HG03280 (cell line): Measurements from ENCODE around the gene FAM222A.

Experiments
- ATAC-seq: cut with Tn5 transposase; IDR thresholded peaks from one replicate; pipeline ENCODE4 v1.9.1; 2021; ENCODE audit warnings: mild to moderate bottlenecking, moderate library complexity; ENCODE audit not compliant: unreplicated experiment

FAM222A gene

GRCh38 chr12:109817627-109818231 is 104.1 kb downstream of the FAM222A start:
- no peak for ATAC-seq

- ATAC-seq: no peak
These were observed 104.6 kb downstream of the FAM222A start for GRCh38 chr12:109818253-109818652.

GRCh38 chr12:109818905-109819500 is 105.4 kb downstream of the FAM222A start:
- ATAC-seq: no peak
